HG02943 (cell line): ENCODE measurements around the gene TSPYL1.
"Not testable (repeated sequence)": the region's sequence is repeated elsewhere in the genome, so short reads cannot be mapped to it uniquely, and the experiment has no call there.

Experiments
- ATAC-seq: cut with Tn5 transposase; IDR thresholded peaks from one replicate; pipeline ENCODE4 v1.9.1; 2021; ENCODE audit warnings: mild to moderate bottlenecking, low read depth, moderate library complexity; ENCODE audit not compliant: unreplicated experiment

TSPYL1 gene

DNA sequence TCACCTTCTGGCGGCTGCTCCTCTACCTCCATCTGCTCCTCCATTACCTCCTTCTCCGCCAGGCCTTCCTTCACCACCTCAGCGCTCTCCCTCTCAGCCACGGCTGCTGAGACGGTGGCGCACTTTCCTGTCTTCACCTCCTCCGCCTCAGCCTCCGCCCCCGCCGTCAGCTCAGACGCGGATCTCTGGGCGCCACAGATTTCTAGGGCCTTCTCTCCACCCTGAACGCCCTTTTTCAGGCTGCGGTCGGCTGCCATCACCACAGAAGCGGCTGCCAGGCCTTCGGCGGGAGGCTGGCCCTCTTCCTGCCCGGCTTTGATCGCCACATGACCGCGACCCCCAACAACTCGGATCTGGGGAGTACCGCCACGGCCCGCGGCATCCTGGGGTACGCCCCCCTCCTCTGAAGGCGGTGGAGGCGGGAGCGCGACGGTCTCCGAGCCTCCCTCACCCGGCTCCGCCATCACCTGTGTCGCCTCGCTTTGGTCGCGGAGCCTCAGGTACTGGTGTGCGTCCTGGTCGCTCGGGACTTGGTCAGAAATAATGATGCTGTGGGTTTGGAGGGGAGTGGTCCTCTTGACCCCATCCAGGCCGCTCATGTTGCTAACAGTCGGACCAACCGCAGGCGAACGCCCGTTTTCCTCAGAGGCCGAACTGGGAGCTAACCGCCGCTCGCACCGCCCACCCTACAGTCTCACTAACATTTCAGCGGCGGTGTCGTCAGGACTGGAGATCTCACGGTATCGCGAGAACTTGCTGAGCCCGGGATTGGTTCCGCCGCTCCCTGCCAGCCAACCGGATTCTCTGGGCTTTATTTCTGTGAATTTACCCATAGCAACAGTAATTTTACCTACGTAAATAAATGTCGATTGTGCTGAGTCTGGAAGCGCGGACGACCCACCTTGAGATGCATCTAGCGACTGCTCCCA, at the start of gene TSPYL1:
Gene TSPYL1 (minus strand): TSS at position 699 of the 929 bp plus-strand sequence. CDS start 100 bp downstream, at position 599.
- ATAC-seq = peak; percentile 95

GRCh38 chr6:116329156-116329555, 49.4 kb upstream of the TSPYL1 start:
- no peak for ATAC-seq

DNA sequence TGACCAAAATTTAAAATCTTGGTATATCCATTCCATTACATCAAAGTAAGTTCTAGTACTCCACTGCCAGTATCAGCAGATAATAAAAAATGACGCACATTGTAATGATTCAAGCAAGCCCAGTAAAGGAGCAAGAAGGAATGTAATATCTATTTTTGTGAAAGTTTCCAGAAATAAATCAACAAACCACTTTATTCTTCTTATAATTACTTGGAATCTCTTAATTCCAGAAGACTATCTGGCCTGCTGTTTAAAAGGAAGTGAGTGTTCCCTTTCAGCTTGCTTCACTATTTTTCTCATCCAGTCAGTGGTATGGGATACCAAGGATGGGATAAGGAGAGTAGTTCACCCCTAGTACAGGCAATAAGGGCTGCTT, 48.8 kb upstream of the TSPYL1 start:
- ATAC-seq = no peak

- ATAC-seq = no peak
Measured at GRCh38 chr6:116327803-116328527, 48.2 kb upstream of the TSPYL1 start.

DNA sequence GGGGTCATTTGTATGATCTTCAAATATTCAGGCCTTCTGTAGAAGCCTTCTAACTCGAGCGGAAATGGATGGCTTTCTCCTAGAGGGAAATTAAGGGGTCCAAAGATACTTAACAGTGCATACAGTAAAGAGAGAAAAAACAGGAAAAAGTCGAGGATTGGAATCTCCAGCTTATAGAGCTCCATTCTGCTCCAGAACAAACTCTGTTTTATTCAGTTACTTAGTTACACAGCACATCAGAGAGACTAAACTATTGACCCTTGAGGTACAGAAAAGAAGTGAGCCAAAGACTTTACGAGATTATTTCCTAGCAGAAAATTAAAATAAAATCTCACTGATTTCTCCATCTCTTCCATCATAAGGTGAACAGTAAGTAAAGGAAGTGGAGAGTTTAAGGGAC, 47.3 kb upstream of the TSPYL1 start:
- ATAC-seq = no peak

GRCh38 chr6:116326181-116326671, 46.5 kb upstream of the TSPYL1 start:
- no peak for ATAC-seq

GRCh38 chr6:116325634-116326132, 46.0 kb upstream of the TSPYL1 start:
- not testable (repeated sequence) for ATAC-seq

DNA sequence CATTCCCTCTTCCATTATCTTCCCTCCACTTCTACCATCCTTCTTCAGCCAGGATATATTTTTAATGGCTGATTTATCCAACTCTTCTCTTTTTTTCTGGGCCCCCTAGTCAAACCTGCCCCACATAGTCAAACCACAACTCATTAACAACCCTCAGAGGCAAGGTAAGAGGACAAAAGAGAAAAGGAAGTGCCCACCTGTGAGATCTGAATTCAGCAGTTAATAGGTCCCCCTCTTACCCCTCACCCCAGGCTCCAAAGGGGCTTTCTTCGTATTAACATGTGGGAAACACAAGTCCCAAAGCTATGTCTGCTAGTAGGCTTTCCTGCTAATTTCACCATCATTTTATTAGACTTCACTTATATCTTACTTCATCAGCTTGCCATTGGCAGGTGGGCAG, 44.1 kb upstream of the TSPYL1 start:
- no peak for ATAC-seq

GRCh38 chr6:116321933-116322332, 42.2 kb upstream of the TSPYL1 start:
- not testable (repeated sequence) for ATAC-seq

DNA sequence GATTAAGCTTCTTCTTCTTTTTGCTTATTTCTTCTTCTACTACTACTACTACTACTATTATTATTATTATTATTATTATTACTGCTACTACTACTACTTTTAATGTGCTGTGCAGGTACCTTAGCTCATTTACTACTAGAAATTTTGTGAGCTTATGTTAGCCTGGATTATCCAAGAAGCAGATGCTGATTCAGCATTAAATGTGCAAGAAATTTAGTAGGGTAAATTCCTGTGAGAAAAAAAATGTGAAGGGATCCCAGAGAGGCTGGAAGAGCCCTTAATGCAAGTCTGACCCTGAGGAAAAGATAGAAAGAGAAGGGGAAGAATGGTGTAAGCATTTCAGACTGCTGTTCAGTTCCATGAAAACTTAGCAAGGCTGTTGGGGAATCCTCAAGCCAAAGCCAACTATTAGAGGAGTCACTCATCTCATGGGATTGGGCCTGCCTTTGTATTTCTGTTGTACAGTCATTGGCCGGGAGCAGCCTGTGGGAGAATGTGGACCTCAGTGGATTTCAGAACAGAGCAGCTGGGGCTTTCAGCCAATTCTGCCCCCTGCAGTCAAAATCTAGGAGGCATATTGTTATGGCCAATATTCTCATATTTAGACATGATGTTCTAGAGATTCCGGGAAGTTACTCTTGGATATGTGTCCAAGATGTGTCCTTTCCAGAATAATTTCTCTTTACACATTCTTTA, 37.2 kb upstream of the TSPYL1 start:
- ATAC-seq = no peak

GRCh38 chr6:116314878-116315277, 35.1 kb upstream of the TSPYL1 start:
- no peak for ATAC-seq

- no peak for ATAC-seq
Measured at GRCh38 chr6:116314218-116314617, 34.5 kb upstream of the TSPYL1 start.

DNA sequence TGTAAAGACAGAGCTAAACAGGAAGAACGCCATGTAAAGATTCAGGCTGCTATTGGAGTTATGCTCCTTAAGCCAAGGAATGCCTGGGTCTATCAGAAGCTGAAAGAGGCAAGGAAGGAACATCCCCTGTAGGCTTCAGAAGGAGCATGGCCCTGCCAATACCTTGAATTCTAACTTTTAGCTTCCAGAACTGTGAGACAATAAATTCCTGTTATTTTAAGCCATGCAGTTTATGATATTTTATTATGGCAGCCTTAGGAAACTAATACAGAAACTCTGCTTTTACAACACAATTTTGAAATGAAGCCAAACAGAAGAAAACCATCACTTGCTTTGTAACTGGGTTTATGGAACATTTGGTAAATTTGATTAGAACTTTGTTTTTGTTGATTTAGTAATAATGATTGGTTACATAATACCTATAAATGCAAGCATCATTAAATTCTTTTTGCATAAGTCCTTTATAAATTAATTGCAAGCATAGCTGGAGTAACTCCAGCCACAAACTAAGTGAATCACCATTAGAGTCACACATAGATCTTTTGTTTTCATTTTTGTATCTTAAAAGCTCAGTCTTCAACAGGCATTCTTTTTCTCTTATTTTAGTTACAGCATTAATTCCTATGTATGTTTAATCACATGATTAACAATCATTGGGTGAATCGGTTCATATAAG, 33.5 kb upstream of the TSPYL1 start:
- no peak for ATAC-seq

- no peak for ATAC-seq
Measured at GRCh38 chr6:116309657-116310056, 29.9 kb upstream of the TSPYL1 start.

DNA sequence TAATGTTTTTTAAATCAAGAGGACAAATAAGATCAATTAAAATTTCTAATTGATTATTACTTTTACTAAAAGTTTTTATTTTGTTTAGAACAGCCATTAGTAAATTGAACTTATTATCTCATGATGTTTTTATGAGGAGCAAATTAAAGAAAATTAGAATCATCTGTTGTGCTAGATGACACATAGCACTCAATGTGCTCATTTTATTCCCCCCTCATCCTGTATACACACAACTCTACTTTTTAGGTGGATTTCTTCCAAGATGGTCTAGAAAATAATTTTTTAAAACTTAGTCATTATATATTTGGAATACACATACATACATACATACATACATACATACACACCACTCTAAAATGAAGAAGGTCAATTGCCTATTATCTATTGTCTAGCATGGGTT, 29.3 kb upstream of the TSPYL1 start:
- no peak for ATAC-seq

GRCh38 chr6:116307633-116308032, 27.9 kb upstream of the TSPYL1 start:
- no peak for ATAC-seq

DNA sequence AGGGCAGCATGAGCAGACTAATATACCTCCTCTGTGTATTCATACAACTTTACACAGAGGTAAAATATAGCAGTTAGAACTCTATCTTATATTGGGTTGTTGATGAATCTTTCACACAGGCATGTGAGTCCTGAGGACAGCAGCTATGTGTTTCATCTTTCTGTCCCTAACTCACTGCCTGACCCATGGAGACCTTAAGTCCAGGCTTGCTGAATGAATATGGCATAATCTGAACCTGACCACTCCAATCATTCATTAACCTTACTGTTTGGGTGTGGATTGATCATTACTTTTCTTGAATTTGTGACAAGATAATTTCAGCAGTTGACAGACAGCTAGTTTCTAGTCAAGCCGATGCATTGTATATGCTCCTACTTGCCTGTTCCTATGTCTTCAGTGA, 27.3 kb upstream of the TSPYL1 start:
- no peak for ATAC-seq

DNA sequence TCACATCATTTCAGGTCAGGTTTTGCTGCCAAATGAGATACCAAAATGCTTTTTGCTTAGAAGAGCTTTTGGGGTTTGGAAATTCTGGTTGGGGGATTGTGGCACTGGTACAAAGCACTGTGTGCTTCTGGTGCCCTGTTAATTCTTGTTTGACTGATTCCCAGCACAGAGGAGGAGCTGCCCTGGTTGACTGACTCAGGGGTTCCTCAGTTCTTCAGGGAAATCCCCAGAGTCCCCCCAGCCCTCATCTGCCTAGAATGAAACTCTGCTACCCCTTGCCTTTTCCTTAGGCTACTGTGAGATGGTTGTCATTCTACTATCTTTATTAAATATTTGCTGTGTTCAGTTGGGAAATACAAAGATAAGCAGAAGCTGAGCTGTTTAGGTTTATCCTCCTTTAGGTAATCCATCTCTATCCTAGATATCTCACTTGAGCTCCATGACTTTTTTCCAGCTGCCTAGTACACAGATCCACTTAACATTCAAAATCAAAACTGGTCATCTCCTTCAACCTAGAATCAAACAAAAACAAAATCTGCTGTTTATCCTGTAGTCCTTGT, 24.9 kb upstream of the TSPYL1 start:
- no peak for ATAC-seq

GRCh38 chr6:116301104-116301503, 21.4 kb upstream of the TSPYL1 start:
- ATAC-seq = no peak

- ATAC-seq = no peak
Measured at GRCh38 chr6:116300566-116300965, 20.8 kb upstream of the TSPYL1 start.
